ENCODE results near the gene TMEM242. TPM values are rescaled to one million over a fixed set of nuclear protein-coding genes. Genes with fewer than 3 reads are reported as not detected.

TMEM242 gene
- polyA plus RNA-seq, 1 donor from 2014 or later: 17.6 TPM

DNA sequence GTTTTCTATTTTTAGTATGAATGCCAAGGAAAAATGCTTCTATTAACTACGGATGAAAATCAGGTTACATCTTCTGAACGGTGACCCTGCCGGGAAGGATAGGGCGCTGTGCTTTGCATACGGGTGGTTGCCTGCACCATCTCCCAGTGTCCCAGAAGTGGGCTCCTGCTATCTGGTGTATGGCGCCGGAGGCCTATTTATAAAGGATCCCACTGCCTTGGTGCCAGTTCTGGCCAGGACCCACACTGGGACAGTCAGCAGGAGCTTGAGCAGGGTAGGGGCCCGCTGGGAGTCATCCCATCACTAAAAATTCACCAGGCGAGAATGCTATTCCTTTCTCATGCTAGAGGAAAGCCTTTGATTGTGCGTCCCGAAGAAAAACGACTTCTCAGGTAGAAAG, 22.9 kb downstream of the TMEM242 start:
- no peaks in the 10 kb centered on the region for H3K9me2 ChIP-seq (ENCODE audit: insufficient read depth, low read length)
- H3K36me3 ChIP-seq (ENCODE audit: insufficient read depth, low read length): no peaks in the 10 kb centered on the region
- no peak overlapping the region for H3K4me2 ChIP-seq (ENCODE audit: low read length)
- TF ChIP-seq, protein P1, sequence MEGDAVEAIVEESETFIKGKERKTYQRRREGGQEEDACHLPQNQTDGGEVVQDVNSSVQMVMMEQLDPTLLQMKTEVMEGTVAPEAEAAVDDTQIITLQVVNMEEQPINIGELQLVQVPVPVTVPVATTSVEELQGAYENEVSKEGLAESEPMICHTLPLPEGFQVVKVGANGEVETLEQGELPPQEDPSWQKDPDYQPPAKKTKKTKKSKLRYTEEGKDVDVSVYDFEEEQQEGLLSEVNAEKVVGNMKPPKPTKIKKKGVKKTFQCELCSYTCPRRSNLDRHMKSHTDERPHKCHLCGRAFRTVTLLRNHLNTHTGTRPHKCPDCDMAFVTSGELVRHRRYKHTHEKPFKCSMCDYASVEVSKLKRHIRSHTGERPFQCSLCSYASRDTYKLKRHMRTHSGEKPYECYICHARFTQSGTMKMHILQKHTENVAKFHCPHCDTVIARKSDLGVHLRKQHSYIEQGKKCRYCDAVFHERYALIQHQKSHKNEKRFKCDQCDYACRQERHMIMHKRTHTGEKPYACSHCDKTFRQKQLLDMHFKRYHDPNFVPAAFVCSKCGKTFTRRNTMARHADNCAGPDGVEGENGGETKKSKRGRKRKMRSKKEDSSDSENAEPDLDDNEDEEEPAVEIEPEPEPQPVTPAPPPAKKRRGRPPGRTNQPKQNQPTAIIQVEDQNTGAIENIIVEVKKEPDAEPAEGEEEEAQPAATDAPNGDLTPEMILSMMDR (IDR thresholded peaks at IDR 0.05; ENCODE audit: poor library complexity, severe bottlenecking): no peak
- TF ChIP-seq EP300 (conservative IDR thresholded peaks at IDR 0.05; ENCODE audit: poor library complexity, severe bottlenecking): no peak
- TF ChIP-seq POLR2AphosphoS5 (IDR thresholded peaks at IDR 0.05): no peak
- TF ChIP-seq TAF1 (IDR thresholded peaks at IDR 0.05; ENCODE audit: low read depth): no peak
- no peak for TF ChIP-seq SMC3 (conservative IDR thresholded peaks at IDR 0.05; ENCODE audit: poor library complexity)
- no peak for TF ChIP-seq MXI1 (conservative IDR thresholded peaks at IDR 0.05; ENCODE audit: poor library complexity, severe bottlenecking)
- no peak for TF ChIP-seq EZH2 (IDR thresholded peaks at IDR 0.05; ENCODE audit: borderline replicate concordance, insufficient read depth, low read length, poor library complexity, severe bottlenecking)
- no peak for TF ChIP-seq RAD21 (conservative IDR thresholded peaks at IDR 0.05)
- TF ChIP-seq, protein P2, sequence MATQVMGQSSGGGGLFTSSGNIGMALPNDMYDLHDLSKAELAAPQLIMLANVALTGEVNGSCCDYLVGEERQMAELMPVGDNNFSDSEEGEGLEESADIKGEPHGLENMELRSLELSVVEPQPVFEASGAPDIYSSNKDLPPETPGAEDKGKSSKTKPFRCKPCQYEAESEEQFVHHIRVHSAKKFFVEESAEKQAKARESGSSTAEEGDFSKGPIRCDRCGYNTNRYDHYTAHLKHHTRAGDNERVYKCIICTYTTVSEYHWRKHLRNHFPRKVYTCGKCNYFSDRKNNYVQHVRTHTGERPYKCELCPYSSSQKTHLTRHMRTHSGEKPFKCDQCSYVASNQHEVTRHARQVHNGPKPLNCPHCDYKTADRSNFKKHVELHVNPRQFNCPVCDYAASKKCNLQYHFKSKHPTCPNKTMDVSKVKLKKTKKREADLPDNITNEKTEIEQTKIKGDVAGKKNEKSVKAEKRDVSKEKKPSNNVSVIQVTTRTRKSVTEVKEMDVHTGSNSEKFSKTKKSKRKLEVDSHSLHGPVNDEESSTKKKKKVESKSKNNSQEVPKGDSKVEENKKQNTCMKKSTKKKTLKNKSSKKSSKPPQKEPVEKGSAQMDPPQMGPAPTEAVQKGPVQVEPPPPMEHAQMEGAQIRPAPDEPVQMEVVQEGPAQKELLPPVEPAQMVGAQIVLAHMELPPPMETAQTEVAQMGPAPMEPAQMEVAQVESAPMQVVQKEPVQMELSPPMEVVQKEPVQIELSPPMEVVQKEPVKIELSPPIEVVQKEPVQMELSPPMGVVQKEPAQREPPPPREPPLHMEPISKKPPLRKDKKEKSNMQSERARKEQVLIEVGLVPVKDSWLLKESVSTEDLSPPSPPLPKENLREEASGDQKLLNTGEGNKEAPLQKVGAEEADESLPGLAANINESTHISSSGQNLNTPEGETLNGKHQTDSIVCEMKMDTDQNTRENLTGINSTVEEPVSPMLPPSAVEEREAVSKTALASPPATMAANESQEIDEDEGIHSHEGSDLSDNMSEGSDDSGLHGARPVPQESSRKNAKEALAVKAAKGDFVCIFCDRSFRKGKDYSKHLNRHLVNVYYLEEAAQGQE (IDR thresholded peaks at IDR 0.05; ENCODE audit: borderline replicate concordance): no peak
- no peak overlapping the region for H3K4me3 ChIP-seq (ENCODE audit: low read length)
- no peaks in the 10 kb centered on the region for H3K27me3 ChIP-seq (ENCODE audit: insufficient read depth, low read depth, low read length)
- H3K79me2 ChIP-seq (replicated peaks; ENCODE audit: insufficient read depth, low read length): peaks cover 2% of the 10 kb centered on the region
- no peaks in the 10 kb centered on the region for H3F3A ChIP-seq (ENCODE audit: insufficient read depth, low read length, poor library complexity, severe bottlenecking)
- no peaks in the 10 kb centered on the region for H4K20me1 ChIP-seq (ENCODE audit: insufficient read depth)
- H3K27ac ChIP-seq (ENCODE audit: low read length): no peak overlapping the region
- no peak overlapping the region for H2AFZ ChIP-seq (ENCODE audit: low read depth, low read length)
- no peaks in the 10 kb centered on the region for H3K9me3 ChIP-seq (ENCODE audit: low read length)
- H3K9ac ChIP-seq (ENCODE audit: low read length): no peak overlapping the region

DNA sequence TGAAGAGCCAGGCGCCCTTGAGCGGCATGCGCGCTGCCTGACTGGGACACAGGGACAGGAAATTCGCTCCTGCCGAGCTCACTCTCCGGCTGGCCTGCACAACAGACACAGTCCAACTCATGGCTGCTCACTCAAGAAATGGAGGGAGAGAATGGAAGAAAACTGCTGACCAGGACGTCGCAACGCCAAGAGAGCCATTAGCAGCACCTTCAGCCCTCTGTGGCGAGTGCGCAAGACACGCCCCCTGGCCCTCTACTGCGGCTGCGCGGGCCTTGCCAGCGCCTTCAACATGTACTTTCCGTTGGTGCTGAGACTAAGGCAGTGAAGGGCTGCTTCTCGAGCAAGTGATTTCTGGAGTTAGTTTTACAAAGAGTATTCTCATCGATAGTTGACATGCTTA, 23.3 kb downstream of the TMEM242 start:
- no peaks in the 10 kb centered on the region for H3K27me3 ChIP-seq (ENCODE audit: insufficient read depth, low read depth, low read length)
- no peaks in the 10 kb centered on the region for H3K36me3 ChIP-seq (ENCODE audit: insufficient read depth, low read length)
- no peak overlapping the region for H3K4me2 ChIP-seq (ENCODE audit: low read length)
- H3F3A ChIP-seq (ENCODE audit: insufficient read depth, low read length, poor library complexity, severe bottlenecking): no peaks in the 10 kb centered on the region
- H2AFZ ChIP-seq (ENCODE audit: low read depth, low read length): no peak overlapping the region
- no peaks in the 10 kb centered on the region for H3K9me3 ChIP-seq (ENCODE audit: low read length)
- H3K4me3 ChIP-seq (ENCODE audit: low read length): no peak overlapping the region
- H3K79me2 ChIP-seq (replicated peaks; ENCODE audit: insufficient read depth, low read length): peaks cover 2% of the 10 kb centered on the region
- H3K27ac ChIP-seq (ENCODE audit: low read length): no peak overlapping the region
- H3K9ac ChIP-seq (ENCODE audit: low read length): no peak overlapping the region
- no peaks in the 10 kb centered on the region for H4K20me1 ChIP-seq (ENCODE audit: insufficient read depth)
- TF ChIP-seq EP300 (conservative IDR thresholded peaks at IDR 0.05; ENCODE audit: poor library complexity, severe bottlenecking): no peak
- TF ChIP-seq, protein P1 (IDR thresholded peaks at IDR 0.05; ENCODE audit: poor library complexity, severe bottlenecking): no peak
- TF ChIP-seq, protein P2 (IDR thresholded peaks at IDR 0.05; ENCODE audit: borderline replicate concordance): no peak
- no peaks in the 10 kb centered on the region for H3K9me2 ChIP-seq (ENCODE audit: insufficient read depth, low read length)
